ENCODE data around the gene LHPP. TPM values are rescaled to one million over a fixed set of nuclear protein-coding genes. Genes with fewer than 3 reads are reported as not detected.

LHPP gene
- total RNA-seq, 1 donor from 2014 or later = 7.6 TPM

GRCh38 chr10:124523901-124524300 is 62.3 kb downstream of the LHPP start:
- no peak for DNase-seq
- peak overlapping the region; percentile 28 for H3K27ac ChIP-seq (replicated peaks)
- H3K27me3 ChIP-seq (ENCODE audit: low read depth) = no peaks in the 10 kb centered on the region
- no peaks in the 10 kb centered on the region for H3K36me3 ChIP-seq
- TF ChIP-seq, protein P1, sequence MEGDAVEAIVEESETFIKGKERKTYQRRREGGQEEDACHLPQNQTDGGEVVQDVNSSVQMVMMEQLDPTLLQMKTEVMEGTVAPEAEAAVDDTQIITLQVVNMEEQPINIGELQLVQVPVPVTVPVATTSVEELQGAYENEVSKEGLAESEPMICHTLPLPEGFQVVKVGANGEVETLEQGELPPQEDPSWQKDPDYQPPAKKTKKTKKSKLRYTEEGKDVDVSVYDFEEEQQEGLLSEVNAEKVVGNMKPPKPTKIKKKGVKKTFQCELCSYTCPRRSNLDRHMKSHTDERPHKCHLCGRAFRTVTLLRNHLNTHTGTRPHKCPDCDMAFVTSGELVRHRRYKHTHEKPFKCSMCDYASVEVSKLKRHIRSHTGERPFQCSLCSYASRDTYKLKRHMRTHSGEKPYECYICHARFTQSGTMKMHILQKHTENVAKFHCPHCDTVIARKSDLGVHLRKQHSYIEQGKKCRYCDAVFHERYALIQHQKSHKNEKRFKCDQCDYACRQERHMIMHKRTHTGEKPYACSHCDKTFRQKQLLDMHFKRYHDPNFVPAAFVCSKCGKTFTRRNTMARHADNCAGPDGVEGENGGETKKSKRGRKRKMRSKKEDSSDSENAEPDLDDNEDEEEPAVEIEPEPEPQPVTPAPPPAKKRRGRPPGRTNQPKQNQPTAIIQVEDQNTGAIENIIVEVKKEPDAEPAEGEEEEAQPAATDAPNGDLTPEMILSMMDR (IDR thresholded peaks at IDR 0.05; ENCODE audit: borderline replicate concordance) = no peak
- no peaks in the 10 kb centered on the region for H3K9me3 ChIP-seq (replicated peaks)
- H3K4me1 ChIP-seq = peaks cover 26% of the 10 kb centered on the region
- H3K4me3 ChIP-seq = no peak overlapping the region
- intact Hi-C loops (cut with micrococcal nuclease) = no loop called here

DNA sequence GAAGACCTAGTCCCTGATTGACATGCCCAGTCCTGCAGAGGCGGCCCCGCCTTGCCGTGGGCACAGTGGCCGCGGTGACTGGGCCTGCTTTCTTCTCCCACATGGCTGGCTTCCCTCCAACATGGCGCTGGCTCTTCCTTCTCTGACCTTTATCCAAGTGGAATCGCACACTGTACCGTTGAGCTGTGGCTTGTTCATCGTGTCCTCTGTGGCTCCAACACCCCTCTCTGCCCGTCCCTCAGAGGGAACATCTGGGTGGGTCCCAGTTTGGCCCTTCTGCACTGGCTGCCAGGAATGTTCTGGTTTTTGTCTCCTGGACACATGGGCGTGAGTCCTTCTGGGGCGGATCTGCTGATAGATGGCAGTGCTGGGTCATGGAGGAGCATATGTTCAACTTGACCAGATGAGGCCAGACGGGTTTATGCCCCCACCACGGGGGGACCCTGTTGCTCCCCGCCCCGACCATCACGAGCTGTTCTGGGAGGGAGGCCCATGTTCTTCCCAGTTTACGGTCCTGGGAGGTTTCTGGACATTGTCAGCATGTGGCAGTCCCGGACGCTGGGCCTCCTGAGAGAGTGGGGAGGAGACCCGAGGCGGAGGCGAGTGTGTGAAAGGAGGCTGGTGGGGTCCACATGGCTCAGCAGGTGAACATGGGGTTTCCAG is 63.5 kb downstream of the LHPP start:
- intact Hi-C loops (cut with micrococcal nuclease) = no loop called here
- Histone ChIP-seq H3K9me3 (replicated peaks) (no peaks in the 10 kb centered on the region), H3K4me1 (peaks cover 29% of the 10 kb centered on the region), H3K36me3 (no peaks in the 10 kb centered on the region), H3K4me3 (no peak overlapping the region), H3K27ac (replicated peaks) (peak overlapping the region; percentile 80), H3K27me3 (ENCODE audit: low read depth) (no peaks in the 10 kb centered on the region)
- TF ChIP-seq, protein P1 (IDR thresholded peaks at IDR 0.05; ENCODE audit: borderline replicate concordance) = no peak
- peak; percentile 73 for DNase-seq

DNA sequence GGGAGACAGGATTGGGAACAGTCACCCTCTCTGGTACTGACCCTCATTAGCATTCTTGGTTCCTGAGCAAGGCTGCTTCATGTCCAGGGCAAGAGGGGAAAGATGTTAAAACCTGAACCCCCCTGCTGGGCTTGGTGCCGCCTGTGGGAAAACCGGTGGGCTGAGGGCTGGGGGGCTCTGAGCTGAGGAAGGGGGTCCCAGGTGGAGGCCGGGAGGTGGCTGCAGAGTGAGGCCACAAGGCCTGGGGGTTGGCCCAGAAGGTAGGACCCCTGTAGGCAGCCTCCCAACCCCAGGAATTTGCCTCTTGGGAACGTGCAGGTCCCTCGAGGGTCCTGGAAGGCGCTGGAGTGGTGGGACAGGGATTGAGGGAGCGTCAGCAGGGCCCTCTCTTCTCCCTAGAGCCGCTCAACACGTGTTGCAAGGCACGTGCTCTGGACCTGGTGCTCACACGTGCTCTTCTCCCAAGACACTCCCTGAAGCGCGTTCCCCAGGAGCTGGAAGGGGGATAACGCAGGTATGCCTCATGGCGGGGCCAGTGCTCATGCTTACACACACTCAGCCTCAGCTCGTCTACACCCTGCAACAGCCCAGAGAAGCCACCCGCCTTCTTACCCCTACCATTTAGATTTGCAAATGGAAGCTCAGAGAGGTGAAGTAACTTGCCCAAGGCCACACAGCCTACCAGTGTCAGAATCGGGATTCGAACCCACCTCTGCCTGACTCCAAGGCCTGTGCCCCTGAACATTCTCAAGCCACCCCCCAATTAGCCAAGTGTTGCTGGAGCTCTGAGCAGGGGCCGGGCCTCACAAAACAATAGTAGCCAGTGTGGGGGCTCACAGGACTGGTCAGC is 64.4 kb downstream of the LHPP start:
- TF ChIP-seq, protein P1 (IDR thresholded peaks at IDR 0.05; ENCODE audit: borderline replicate concordance) = no peak
- peaks cover 34% of the 10 kb centered on the region for H3K4me1 ChIP-seq
- no peaks in the 10 kb centered on the region for H3K36me3 ChIP-seq
- H3K27me3 ChIP-seq (ENCODE audit: low read depth) = no peaks in the 10 kb centered on the region
- no peaks in the 10 kb centered on the region for H3K9me3 ChIP-seq (replicated peaks)
- no peak overlapping the region for H3K4me3 ChIP-seq
- no peak for DNase-seq
- intact Hi-C loops (cut with micrococcal nuclease) = no loop called here
- H3K27ac ChIP-seq (replicated peaks) = peak overlapping the region; percentile 80

DNA sequence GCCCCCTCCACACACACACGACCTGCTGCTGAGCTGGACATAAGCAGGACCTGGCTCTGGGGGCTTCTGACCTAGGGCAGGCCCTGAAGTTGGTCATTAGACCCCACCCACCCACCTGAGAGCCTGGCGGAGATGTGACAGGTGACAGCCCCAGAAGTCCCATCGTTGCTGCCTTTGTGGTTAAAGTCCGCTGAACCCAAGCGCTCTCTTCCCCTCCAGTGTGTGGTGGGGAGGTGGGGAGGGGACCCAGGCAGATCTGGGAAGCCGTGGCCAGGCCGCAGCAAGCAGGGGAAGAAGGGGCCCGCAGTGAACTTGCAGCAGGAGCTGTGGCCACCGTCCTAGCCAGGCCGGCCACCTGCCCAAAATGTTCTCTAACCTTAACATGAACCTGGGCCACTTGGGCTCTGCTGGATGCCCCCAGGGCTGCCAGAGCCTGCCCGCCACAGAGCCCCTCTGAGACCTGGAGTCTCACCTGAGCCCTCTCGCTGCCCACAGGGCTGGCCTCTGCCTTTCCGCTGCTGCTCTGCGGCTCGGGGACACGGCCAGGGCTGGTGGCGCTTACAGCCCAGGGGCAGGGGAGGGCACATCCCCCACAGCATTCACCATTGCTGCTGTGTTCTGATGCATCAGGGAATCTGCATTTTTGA is 65.1 kb downstream of the LHPP start:
- Histone ChIP-seq H3K9me3 (replicated peaks) (no peaks in the 10 kb centered on the region), H3K4me3 (no peak overlapping the region), H3K27ac (replicated peaks) (no peak overlapping the region), H3K36me3 (no peaks in the 10 kb centered on the region), H3K27me3 (ENCODE audit: low read depth) (no peaks in the 10 kb centered on the region), H3K4me1 (peaks cover 34% of the 10 kb centered on the region)
- TF ChIP-seq, protein P1 (IDR thresholded peaks at IDR 0.05; ENCODE audit: borderline replicate concordance) = no peak
- no peak for DNase-seq
- intact Hi-C loops (cut with micrococcal nuclease) = no loop called here

DNA sequence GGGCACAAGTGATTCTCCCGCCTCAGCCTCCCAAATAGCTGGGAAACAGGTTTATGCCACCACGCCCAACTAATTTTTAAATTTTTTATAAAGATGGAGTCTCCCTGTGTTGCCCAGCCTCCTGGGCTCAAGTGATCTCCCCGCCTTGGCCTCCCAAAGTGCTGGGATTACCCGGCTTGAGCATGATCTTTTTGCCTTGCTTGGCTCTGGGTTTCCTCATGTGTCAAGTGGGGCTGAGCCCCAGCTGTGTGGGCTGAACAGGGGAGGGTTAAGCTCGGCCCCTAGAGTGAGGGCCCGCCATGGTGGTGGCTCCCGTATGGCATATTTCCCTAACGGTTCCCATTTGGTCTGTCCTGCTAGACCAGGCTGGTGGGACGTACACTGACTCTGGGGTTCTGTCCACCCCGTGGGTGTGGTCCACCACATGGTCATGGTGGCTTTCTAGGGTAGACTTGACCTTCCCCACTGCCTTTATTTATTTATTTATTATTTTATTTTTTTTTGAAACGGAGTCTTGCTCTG is 66.3 kb downstream of the LHPP start:
- no peaks in the 10 kb centered on the region for H3K27me3 ChIP-seq (ENCODE audit: low read depth)
- H3K27ac ChIP-seq (replicated peaks) = no peak overlapping the region
- H3K4me3 ChIP-seq = no peak overlapping the region
- no peak for DNase-seq
- TF ChIP-seq, protein P1 (IDR thresholded peaks at IDR 0.05; ENCODE audit: borderline replicate concordance) = no peak
- no peaks in the 10 kb centered on the region for H3K36me3 ChIP-seq
- H3K9me3 ChIP-seq (replicated peaks) = no peaks in the 10 kb centered on the region
- peaks cover 26% of the 10 kb centered on the region for H3K4me1 ChIP-seq
- intact Hi-C loops (cut with micrococcal nuclease) = no loop called here
